ENCODE results near the gene ABHD14A.

DNA sequence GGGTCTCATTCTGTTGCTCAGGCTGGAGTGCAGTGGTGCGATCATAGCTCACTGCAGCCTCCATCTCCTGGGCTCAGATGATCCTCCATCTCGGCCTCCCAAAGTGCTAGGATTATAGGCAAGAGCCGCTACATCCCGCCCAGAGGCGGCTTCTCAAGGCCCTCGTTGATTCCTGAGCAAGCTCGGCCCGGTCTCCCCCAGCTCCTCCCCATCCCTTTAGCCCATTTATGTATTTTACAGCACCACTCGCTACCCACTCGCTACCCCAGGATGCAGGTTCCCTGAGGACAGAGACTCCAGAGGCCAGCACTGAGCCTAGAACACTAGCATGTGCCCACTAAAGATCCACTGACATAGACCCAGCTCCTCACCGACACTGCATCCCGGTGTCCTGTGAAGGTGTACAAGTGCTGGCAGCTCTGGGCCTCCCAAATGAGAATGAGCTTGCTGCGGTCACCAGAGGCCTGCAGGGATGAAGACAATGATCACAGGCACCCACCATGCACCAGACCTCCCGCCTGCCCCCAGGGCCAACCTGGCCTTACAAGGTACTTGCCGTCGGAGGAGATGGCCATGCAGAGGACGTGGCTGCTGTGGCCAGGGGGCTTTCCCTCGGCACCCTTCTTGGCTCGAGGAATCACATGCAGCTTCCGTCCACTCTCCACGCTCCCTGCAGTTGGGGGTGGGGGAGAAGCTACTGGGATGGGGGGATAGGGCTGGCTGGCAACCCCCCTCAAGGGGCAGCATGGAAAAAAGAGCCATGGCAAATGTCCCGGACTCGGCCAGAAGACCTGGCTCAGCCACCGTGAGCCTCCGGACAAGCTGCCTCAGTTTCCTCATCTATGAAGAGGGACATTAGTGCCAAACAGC, 38.7 kb upstream of the ABHD14A start:
- TF ChIP-seq, protein P1, sequence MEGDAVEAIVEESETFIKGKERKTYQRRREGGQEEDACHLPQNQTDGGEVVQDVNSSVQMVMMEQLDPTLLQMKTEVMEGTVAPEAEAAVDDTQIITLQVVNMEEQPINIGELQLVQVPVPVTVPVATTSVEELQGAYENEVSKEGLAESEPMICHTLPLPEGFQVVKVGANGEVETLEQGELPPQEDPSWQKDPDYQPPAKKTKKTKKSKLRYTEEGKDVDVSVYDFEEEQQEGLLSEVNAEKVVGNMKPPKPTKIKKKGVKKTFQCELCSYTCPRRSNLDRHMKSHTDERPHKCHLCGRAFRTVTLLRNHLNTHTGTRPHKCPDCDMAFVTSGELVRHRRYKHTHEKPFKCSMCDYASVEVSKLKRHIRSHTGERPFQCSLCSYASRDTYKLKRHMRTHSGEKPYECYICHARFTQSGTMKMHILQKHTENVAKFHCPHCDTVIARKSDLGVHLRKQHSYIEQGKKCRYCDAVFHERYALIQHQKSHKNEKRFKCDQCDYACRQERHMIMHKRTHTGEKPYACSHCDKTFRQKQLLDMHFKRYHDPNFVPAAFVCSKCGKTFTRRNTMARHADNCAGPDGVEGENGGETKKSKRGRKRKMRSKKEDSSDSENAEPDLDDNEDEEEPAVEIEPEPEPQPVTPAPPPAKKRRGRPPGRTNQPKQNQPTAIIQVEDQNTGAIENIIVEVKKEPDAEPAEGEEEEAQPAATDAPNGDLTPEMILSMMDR (IDR thresholded peaks at IDR 0.05; ENCODE audit: borderline replicate concordance, extremely low read depth, low read length, poor library complexity, severe bottlenecking), result no peak
- no peak for TF ChIP-seq EZH2 (IDR thresholded peaks at IDR 0.05; ENCODE audit: borderline replicate concordance, low read depth, low read length, severe bottlenecking)

Data from DND-41 (cell line).